K562 (cell line): ENCODE results near the gene POLN. TPM values are rescaled to one million over a fixed set of nuclear protein-coding genes. Genes with fewer than 3 reads are reported as not detected.

Source experiments
- ATAC-seq: fragments of 200-7000 bp; cut with Tn5 transposase; 3 replicates; pipeline ENCODE4 v1.9.1; 2020; ENCODE audit warnings: moderate library complexity
- BruUV-seq: library from RNA; stranded (reverse); fragments of 400-500 nt; replicated peaks from 2 replicates; lab custom pipeline; 2021; lab: Mats Ljungman, UMichigan
- CTCF ChIA-PET: fragments of 300-600 bp; formaldehyde crosslinking; extraction: SDS; loops from one replicate; lab custom pipeline; 2021; ENCODE audit warnings: low intra/inter-chr PET ratio; lab: Yijun Ruan, JAX
- POLR2A ChIA-PET: fragments of 300-600, 350-650 bp; sonication (Branson Sonifier 250); formaldehyde crosslinking; extraction: SDS; loops from one replicate; lab custom pipeline; 2021; ENCODE audit warnings: antibody characterized with exemption, inconsistent platforms; lab: Yijun Ruan, JAX
- DNase-seq, 4 experiments: peaks; one replicate each; pipeline versions ENCODE4 v3.0.0 to v3.0.0-alpha.2; 2011 to 2018; ENCODE audit warnings: low spot score in 3 of 4, mixed read lengths in 3 of 4; ENCODE audit errors: extremely low read depth in 1 of 4
- FAIRE-seq: peaks from 2 replicates; lab custom pipeline; 2011; peaks lifted over from hg19 to GRCh38; lab: Jason Lieb, UNC
- H2AFZ ChIP-seq: 2 replicates; pipeline ENCODE4 v1.6.0; 2011; ENCODE audit warnings: low read depth, low read length, control low read depth, inconsistent platforms
- H3K27ac ChIP-seq: fragments of 200-600 bp; 3 replicates; pipeline ENCODE4 v1.8.0; 2011; ENCODE audit warnings: low read depth, mild to moderate bottlenecking, control low read depth, inconsistent platforms, low read length, moderate library complexity, mixed read lengths; ENCODE audit errors: extremely low read depth
- H3K27me3 ChIP-seq, 2 experiments: fragments of 300-600 bp in 1 of 2; 2 replicates in 1 of 2; 3 replicates in 1 of 2; pipeline versions ENCODE4 v1.6.0 to v1.8.0; 2011; ENCODE audit warnings: inconsistent platforms in 2 of 2, low read length in 2 of 2, mild to moderate bottlenecking in 1 of 2, mixed read lengths in 1 of 2, moderate library complexity in 1 of 2; ENCODE audit not compliant: control insufficient read depth in 2 of 2, insufficient read depth in 2 of 2
- H3K36me3 ChIP-seq: fragments of 300-600 bp; 3 replicates; pipeline ENCODE4 v1.8.0; 2011; ENCODE audit warnings: mild to moderate bottlenecking, low read length, inconsistent platforms; ENCODE audit not compliant: control insufficient read depth, insufficient read depth
- H3K4me1 ChIP-seq, 2 experiments: fragments of 200-600 bp in 1 of 2; replicated peaks in 1 of 2; 2 replicates in 1 of 2; 3 replicates in 1 of 2; pipeline versions ENCODE4 v1.5.1 to v1.8.0; 2011; ENCODE audit warnings: inconsistent platforms in 2 of 2, low read length in 2 of 2, mild to moderate bottlenecking in 1 of 2, mixed read lengths in 1 of 2, moderate library complexity in 1 of 2; ENCODE audit not compliant: control insufficient read depth in 2 of 2, insufficient read depth in 2 of 2
- H3K4me2 ChIP-seq: 2 replicates; pipeline ENCODE4 v1.6.1; 2011; ENCODE audit warnings: low read length, control low read depth, inconsistent platforms, mixed read lengths; ENCODE audit not compliant: insufficient read depth
- H3K4me3 ChIP-seq: fragments of 200-600 bp; sonication (generic), shearing (Covaris generic); 2 replicates; pipeline ENCODE4 v1.5.1; 2016; ENCODE audit warnings: control low read depth, inconsistent platforms
- H3K79me2 ChIP-seq: fragments of 200-600 bp; 3 replicates; pipeline ENCODE4 v1.8.0; 2011; ENCODE audit warnings: low read length, inconsistent platforms; ENCODE audit not compliant: control insufficient read depth, insufficient read depth
- H3K9ac ChIP-seq, 2 experiments: 2 replicates each; pipeline versions ENCODE4 v1.6.0 to v1.6.1; 2011; ENCODE audit warnings: low read depth in 2 of 2, low read length in 2 of 2, control low read depth in 1 of 2, inconsistent platforms in 1 of 2, mild to moderate bottlenecking in 1 of 2, mixed read lengths in 1 of 2; ENCODE audit not compliant: insufficient read depth in 1 of 2
- H3K9me1 ChIP-seq: one replicate; pipeline ENCODE4 v1.6.0; 2011; ENCODE audit warnings: inconsistent platforms, mild to moderate bottlenecking, low read length, moderate library complexity; ENCODE audit not compliant: control insufficient read depth, insufficient read depth
- H3K9me3 ChIP-seq: replicated peaks from 2 replicates; pipeline ENCODE4 v1.5.1; 2011; ENCODE audit warnings: low read depth, low read length, inconsistent platforms; ENCODE audit not compliant: control insufficient read depth, insufficient read depth
- H4K20me1 ChIP-seq: replicated peaks from 2 replicates; pipeline ENCODE4 v1.6.1; 2011; ENCODE audit warnings: low read length, inconsistent platforms, mixed read lengths; ENCODE audit not compliant: control insufficient read depth, insufficient read depth
- CAMTA2 ChIP-seq: fragments of 250-450 bp; sonication (Bioruptor Pico); conservative IDR thresholded peaks from 2 replicates; pipeline ENCODE4 v1.5.1; 2022
- ETS1 ChIP-seq: conservative IDR thresholded peaks from 2 replicates; pipeline ENCODE4 v1.6.1; 2011; ENCODE audit warnings: low read depth, mild to moderate bottlenecking, low read length; ENCODE audit not compliant: control insufficient read depth
- HCFC1 ChIP-seq: IDR thresholded peaks from 2 replicates; pipeline ENCODE4 v1.6.1; 2012; ENCODE audit warnings: low read depth, low read length, improper control_type of control experiment
- JUN ChIP-seq, 2 experiments: sonication (generic) in 1 of 2; formaldehyde crosslinking in 1 of 2; IDR thresholded peaks; 2 replicates each; pipeline versions ENCODE4 v1.6.1 to v1.8.0; 2012 to 2022; ENCODE audit warnings: borderline replicate concordance in 2 of 2, mild to moderate bottlenecking in 2 of 2, improper control_type of control experiment in 1 of 2, low read depth in 1 of 2, low read length in 1 of 2, missing genetic modification reagents in 1 of 2
- MYBL2 ChIP-seq, 2 experiments: fragments of 450-650 bp in 1 of 2; sonication (generic) in 1 of 2; formaldehyde crosslinking in 1 of 2; IDR thresholded peaks; 2 replicates each; pipeline versions ENCODE4 v1.6.1 to v1.8.1; 2017 to 2022; ENCODE audit warnings: borderline replicate concordance in 1 of 2, inconsistent platforms in 1 of 2, low read depth in 1 of 2, mild to moderate bottlenecking in 1 of 2, missing genetic modification reagents in 1 of 2, moderate library complexity in 1 of 2
- PML ChIP-seq: IDR thresholded peaks from 2 replicates; pipeline ENCODE4 v1.6.1; 2012; ENCODE audit warnings: low read length, inconsistent platforms
- RB1 ChIP-seq: fragments of 450-650 bp; IDR thresholded peaks from 2 replicates; pipeline ENCODE4 v1.6.1; 2017; ENCODE audit warnings: low read depth, mild to moderate bottlenecking
- RBBP5 ChIP-seq: fragments of 200-600 bp; sonication (generic); IDR thresholded peaks from 2 replicates; pipeline ENCODE4 v1.6.1; 2012; ENCODE audit warnings: borderline replicate concordance, mild to moderate bottlenecking, low read length, control low read depth, inconsistent platforms; ENCODE audit not compliant: insufficient read depth, poor library complexity, severe bottlenecking
- SETDB1 ChIP-seq: IDR thresholded peaks from one replicate; pipeline ENCODE4 v1.6.1; 2012; ENCODE audit warnings: low read length, control low read depth, inconsistent platforms
- STAT5A ChIP-seq: IDR thresholded peaks from 2 replicates; pipeline ENCODE4 v1.6.1; 2012; ENCODE audit warnings: low read length, inconsistent platforms, borderline replicate concordance
- ZNF76 ChIP-seq: fragments of 250-450 bp; sonication (Bioruptor Pico); IDR thresholded peaks from 2 replicates; pipeline ENCODE4 v1.4.0; 2020; ENCODE audit warnings: mild to moderate bottlenecking, moderate library complexity, borderline replicate concordance
- WGBS: fragments of 100-300 bp; shearing (Covaris generic); methylation state at CpG from one replicate; pipeline ENCODE4 v1.1.6; 2016; ENCODE audit warnings: low coverage, mixed read lengths; ENCODE audit not compliant: insufficient coverage; ENCODE audit errors: missing lambda C conversion rate; 5-methylcytosine and 5-hydroxymethylcytosine counted together
- in situ Hi-C: fragments of 300-500 bp; cut with MboI; formaldehyde crosslinking; loops from 4 replicates; pipeline ENCODE4 v1.15.0; 2018; ENCODE audit warnings: inconsistent platforms, mixed read lengths
- intact Hi-C: fragments of 100-400 bp; cut with micrococcal nuclease; formaldehyde crosslinking; loops from 2 replicates; pipeline ENCODE4 v1.14.2; 2022
- polyA plus RNA-seq, 8 experiments: library from polyadenylated mRNA; depleted of rRNA in 4 of 8; stranded (reverse) in 5 of 8; unstranded in 3 of 8; fragments of >200 nt; fragmentation: Nextera tagmentation in 2 of 8; fragmentation: Illumina TruSeq in 1 of 8; extraction: Ambion mirVana in 2 of 8; extraction: Trizol in 1 of 8; gene quantifications; 2 replicates each; pipeline versions ENCODE4 v1.2.1 to v1.2.3, GENCODE V29; 2011 to 2014; ENCODE audit warnings: inconsistent platforms in 1 of 8, missing spikeins in 1 of 8
- total RNA-seq, 7 experiments: library from RNA; depleted of rRNA in 6 of 7; stranded (reverse); fragments of >200 nt in 6 of 7; fragmentation: Illumina TruSeq in 2 of 7; extraction: Trizol in 2 of 7; gene quantifications; 2 replicates each; pipeline versions ENCODE4 v1.2.1 to v1.2.3, GENCODE V29; 2011 to 2021; ENCODE audit warnings: low replicate concordance in 1 of 7

The POLN gene
- total and polyA plus RNA-seq, 9 of the 15 experiments (the other 6 are each of a cell fraction or from before 2014, with no cell fraction given), result 0.08 to 0.91 (median 0.32) TPM

DNA sequence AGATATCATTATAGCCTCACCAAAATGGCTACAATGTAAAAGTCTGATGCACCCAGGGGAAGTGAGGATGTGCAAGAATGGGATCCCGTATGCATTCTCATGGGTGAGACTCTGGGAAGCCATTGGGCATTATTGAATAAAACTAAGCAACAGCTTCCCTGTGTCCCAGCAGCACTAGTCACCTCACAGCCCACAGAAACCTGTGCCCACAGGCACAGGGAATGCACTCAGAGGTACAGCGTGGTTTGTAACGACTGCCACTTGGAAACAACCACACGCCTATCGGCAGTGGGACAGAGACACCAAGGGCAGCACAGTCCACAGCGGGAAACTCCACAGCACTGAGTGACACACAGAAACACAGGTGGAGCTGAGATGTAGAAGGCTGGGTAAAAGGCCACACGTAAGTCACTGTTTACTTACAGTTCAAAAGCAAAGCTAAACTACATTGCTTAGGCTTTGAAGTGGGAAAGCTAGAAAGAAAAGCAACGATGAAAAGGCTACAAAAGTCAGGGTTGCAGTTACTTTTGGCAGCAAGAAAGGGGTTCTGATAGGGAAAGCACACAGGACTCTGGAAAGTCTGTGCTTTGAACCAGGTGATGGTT lies 69.2 kb downstream of the POLN start:
- in situ Hi-C loops (no loop called here), intact Hi-C loops (no loop called here)
- peaks cover 3 to 12% of the 10 kb centered on the region in 2 experiments; a peak in 4 of 5 replicates for H3K4me1 ChIP-seq
- H3K79me2 ChIP-seq, result no peaks in the 10 kb centered on the region
- ChIA-PET CTCF (no interaction called here), POLR2A (interaction anchor here (1.3 kb wide), 1 partner anchor 11 kb away, joined by 3 read pairs; no protein-coding TSS in a partner anchor)
- no peaks in the 10 kb centered on the region for H3K36me3 ChIP-seq
- H3K9me3 ChIP-seq, result no peaks in the 10 kb centered on the region
- no peaks in the 10 kb centered on the region; the same call in 1 of the 2 replicates for H4K20me1 ChIP-seq
- peaks cover 0 to 9% of the 10 kb centered on the region in 2 experiments; a peak in 1 of 5 replicates for H3K27me3 ChIP-seq
- peak overlapping the region; percentile 38 for H2AFZ ChIP-seq
- no peak overlapping the region for H3K4me3 ChIP-seq
- ATAC-seq, result 0 out of 3 replicates have a peak, but pooled peaks have one; percentile 20
- no TSS peak for BruUV-seq
- H3K27ac ChIP-seq, result no peak overlapping the region
- H3K4me2 ChIP-seq, result no peak overlapping the region
- DNase-seq, result no peak
- TF ChIP-seq JUN (IDR thresholded peaks at IDR 0.05; ENCODE audit: borderline replicate concordance, low read depth, low read length), result no peak
- TF ChIP-seq JUN (CRISPR knock-in tag; IDR thresholded peaks at IDR 0.05; ENCODE audit: borderline replicate concordance), result no peak
- TF ChIP-seq RBBP5, result no peak
- TF ChIP-seq PML, result no peak
- no peak for TF ChIP-seq SETDB1
- no peak for TF ChIP-seq MYBL2 (IDR thresholded peaks at IDR 0.05; ENCODE audit: low read depth)
- no peak for TF ChIP-seq MYBL2 (CRISPR knock-in tag; IDR thresholded peaks at IDR 0.05; ENCODE audit: borderline replicate concordance)
- TF ChIP-seq STAT5A, result no peak
- TF ChIP-seq RB1, result no peak
- no peak for TF ChIP-seq CAMTA2 (CRISPR knock-in tag)
- TF ChIP-seq HCFC1, result no peak
- TF ChIP-seq ETS1, result no peak
- TF ChIP-seq ZNF76, result no peak
- FAIRE-seq, result peak; percentile 26
- WGBS, result 21% methylated on average over 8 of the region's 8 CpGs
- no peak overlapping the region for H3K9ac ChIP-seq
- H3K9me1 ChIP-seq, result no peaks in the 10 kb centered on the region
